Measurements from ENCODE around the gene TYW1.
"Not testable (repeated sequence)": the region's sequence is repeated elsewhere in the genome, so short reads cannot be mapped to it uniquely, and the experiment has no call there.

TYW1 gene

GRCh38 chr7:67236216-67236615 lies 239.6 kb downstream of the TYW1 start:
- FAIRE-seq; DNase-seq (ENCODE audit: insufficient read length, low spot score): not testable (repeated sequence)

- not testable (repeated sequence) for FAIRE-seq
Observed at GRCh38 chr7:67242871-67243270, 246.2 kb downstream of the TYW1 start.

GRCh38 chr7:67248364-67248763 lies 251.7 kb downstream of the TYW1 start:
- DNase-seq (ENCODE audit: insufficient read length, low spot score); FAIRE-seq: not testable (repeated sequence)

More at GRCh38 chr7:67242871-67243270, 246.2 kb downstream of the TYW1 start:
- DNase-seq (ENCODE audit: insufficient read length, low spot score), result not testable (repeated sequence)

GRCh38 chr7:67251986-67252558 lies 255.4 kb downstream of the TYW1 start:
- FAIRE-seq (no peak), DNase-seq (ENCODE audit: insufficient read length, low spot score) (no peak)
- no peak for TF ChIP-seq POLR2A (IDR thresholded peaks at IDR 0.05; ENCODE audit: low read depth, low read length)

- not testable (repeated sequence) for FAIRE-seq; DNase-seq (ENCODE audit: insufficient read length, low spot score)
Observed at GRCh38 chr7:67255076-67255475, 258.4 kb downstream of the TYW1 start.

- not testable (repeated sequence) for DNase-seq (ENCODE audit: insufficient read length, low spot score); FAIRE-seq
Observed at GRCh38 chr7:67257779-67258178, 261.1 kb downstream of the TYW1 start.

- DNase-seq (ENCODE audit: insufficient read length, low spot score); FAIRE-seq: not testable (repeated sequence)
Observed at GRCh38 chr7:67259363-67259762, 262.7 kb downstream of the TYW1 start.

GRCh38 chr7:67260166-67260586 lies 263.5 kb downstream of the TYW1 start:
- not testable (repeated sequence) for FAIRE-seq; DNase-seq (ENCODE audit: insufficient read length, low spot score)

GRCh38 chr7:67264000-67264399 lies 267.4 kb downstream of the TYW1 start:
- not testable (repeated sequence) for FAIRE-seq

GRCh38 chr7:67266070-67266469 lies 269.4 kb downstream of the TYW1 start:
- DNase-seq (ENCODE audit: insufficient read length, low spot score); FAIRE-seq: not testable (repeated sequence)

More at GRCh38 chr7:67264000-67264399, 267.4 kb downstream of the TYW1 start:
- DNase-seq (ENCODE audit: insufficient read length, low spot score), result not testable (repeated sequence)

- FAIRE-seq, result no peak
Observed at GRCh38 chr7:67267914-67268313, 271.3 kb downstream of the TYW1 start.

GRCh38 chr7:67269916-67270315 lies 273.3 kb downstream of the TYW1 start:
- DNase-seq (ENCODE audit: insufficient read length, low spot score); FAIRE-seq: not testable (repeated sequence)

More at GRCh38 chr7:67267914-67268313, 271.3 kb downstream of the TYW1 start:
- no peak for TF ChIP-seq POLR2A (IDR thresholded peaks at IDR 0.05; ENCODE audit: low read depth, low read length)
- no peak for DNase-seq (ENCODE audit: insufficient read length, low spot score)

Measured in H54 (cell line).